PFSK-1 (cell line): ENCODE data around the gene ARHGEF12.

ENCODE experiments used
- FOXP2 ChIP-seq: optimal IDR thresholded peaks from 2 replicates; pipeline ENCODE3; 2011; ENCODE audit warnings: borderline replicate concordance, control low read depth, inconsistent platforms; ENCODE audit not compliant: insufficient read depth; ENCODE audit errors: extremely low read length, extremely low read depth
- POLR2AphosphoS5 ChIP-seq: IDR thresholded peaks from 2 replicates; pipeline ENCODE4 v1.6.1; 2012; ENCODE audit warnings: low read depth, mild to moderate bottlenecking, control low read depth, low read length, moderate library complexity
- TAF1 ChIP-seq: IDR thresholded peaks from 2 replicates; pipeline ENCODE4 v1.6.1; 2012; ENCODE audit warnings: low read length, control low read depth, borderline replicate concordance; ENCODE audit not compliant: insufficient read depth
- TF ChIP-seq, protein P1 (sequence below), 2 experiments: IDR thresholded peaks; 2 replicates each; pipeline versions ENCODE4 v1.6.1 to v1.8.0; 2011 to 2012; ENCODE audit warnings: low read depth in 2 of 2, low read length in 2 of 2, control low read depth in 1 of 2, inconsistent platforms in 1 of 2, mild to moderate bottlenecking in 1 of 2, moderate library complexity in 1 of 2; ENCODE audit not compliant: insufficient read depth in 1 of 2

DNA sequence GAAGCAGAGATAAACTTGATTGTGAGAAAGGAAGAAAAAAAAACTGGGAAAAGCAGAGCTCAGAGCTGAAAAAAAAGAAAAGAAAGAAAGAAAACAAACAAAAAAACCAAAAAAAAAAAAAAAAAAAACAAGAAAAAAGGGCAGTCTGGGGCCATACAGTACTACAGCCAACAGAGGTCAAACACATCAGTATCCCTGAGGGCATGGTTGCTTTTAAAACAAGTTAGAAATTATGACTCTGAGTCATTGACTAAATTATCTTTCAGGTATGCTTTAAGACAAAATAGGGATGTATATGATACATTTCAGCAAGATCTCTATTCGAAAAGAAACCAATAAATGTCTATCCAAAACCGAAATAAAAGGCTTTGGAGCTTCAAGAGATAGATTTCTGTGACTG, 48.2 kb upstream of the ARHGEF12 start:
- TF ChIP-seq POLR2AphosphoS5 (no peak), TAF1 (no peak), FOXP2 (no peak)
- TF ChIP-seq, protein P1, sequence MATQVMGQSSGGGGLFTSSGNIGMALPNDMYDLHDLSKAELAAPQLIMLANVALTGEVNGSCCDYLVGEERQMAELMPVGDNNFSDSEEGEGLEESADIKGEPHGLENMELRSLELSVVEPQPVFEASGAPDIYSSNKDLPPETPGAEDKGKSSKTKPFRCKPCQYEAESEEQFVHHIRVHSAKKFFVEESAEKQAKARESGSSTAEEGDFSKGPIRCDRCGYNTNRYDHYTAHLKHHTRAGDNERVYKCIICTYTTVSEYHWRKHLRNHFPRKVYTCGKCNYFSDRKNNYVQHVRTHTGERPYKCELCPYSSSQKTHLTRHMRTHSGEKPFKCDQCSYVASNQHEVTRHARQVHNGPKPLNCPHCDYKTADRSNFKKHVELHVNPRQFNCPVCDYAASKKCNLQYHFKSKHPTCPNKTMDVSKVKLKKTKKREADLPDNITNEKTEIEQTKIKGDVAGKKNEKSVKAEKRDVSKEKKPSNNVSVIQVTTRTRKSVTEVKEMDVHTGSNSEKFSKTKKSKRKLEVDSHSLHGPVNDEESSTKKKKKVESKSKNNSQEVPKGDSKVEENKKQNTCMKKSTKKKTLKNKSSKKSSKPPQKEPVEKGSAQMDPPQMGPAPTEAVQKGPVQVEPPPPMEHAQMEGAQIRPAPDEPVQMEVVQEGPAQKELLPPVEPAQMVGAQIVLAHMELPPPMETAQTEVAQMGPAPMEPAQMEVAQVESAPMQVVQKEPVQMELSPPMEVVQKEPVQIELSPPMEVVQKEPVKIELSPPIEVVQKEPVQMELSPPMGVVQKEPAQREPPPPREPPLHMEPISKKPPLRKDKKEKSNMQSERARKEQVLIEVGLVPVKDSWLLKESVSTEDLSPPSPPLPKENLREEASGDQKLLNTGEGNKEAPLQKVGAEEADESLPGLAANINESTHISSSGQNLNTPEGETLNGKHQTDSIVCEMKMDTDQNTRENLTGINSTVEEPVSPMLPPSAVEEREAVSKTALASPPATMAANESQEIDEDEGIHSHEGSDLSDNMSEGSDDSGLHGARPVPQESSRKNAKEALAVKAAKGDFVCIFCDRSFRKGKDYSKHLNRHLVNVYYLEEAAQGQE (IDR thresholded peaks at IDR 0.05; ENCODE audit: insufficient read depth in 1 of 2, low read depth in 2 of 2, low read length in 2 of 2) = no peak
